H1 (cell line): ENCODE data around the gene CDC42EP5. TPM values are rescaled to one million over a fixed set of nuclear protein-coding genes. Genes with fewer than 3 reads are reported as not detected.
"Not testable (repeated sequence)": the region's sequence is repeated elsewhere in the genome, so short reads cannot be mapped to it uniquely, and the experiment has no call there.

Experiments
- CTCF ChIA-PET: fragments of 300-600 bp; sonication (Branson Sonifier 250); formaldehyde crosslinking; loops from one replicate; lab custom pipeline; 2021; ENCODE audit not compliant: partially characterized antibody; lab: Charles Lee
- POLR2A ChIA-PET: fragments of 300-600 bp; sonication (Branson Sonifier 250); formaldehyde crosslinking; loops from one replicate; lab custom pipeline; 2021; ENCODE audit warnings: inconsistent platforms; ENCODE audit not compliant: partially characterized antibody; lab: Charles Lee
- DNase-seq, 2 experiments: peaks; one replicate each; pipeline versions ENCODE4 v3.0.0 to v3.0.0-alpha.2; 2010 to 2022; ENCODE audit warnings: low spot score in 2 of 2, low read depth in 1 of 2, mixed read lengths in 1 of 2
- FAIRE-seq: peaks from 2 replicates; lab custom pipeline; 2011; peaks lifted over from hg19 to GRCh38; lab: Jason Lieb, UNC
- H2AFZ ChIP-seq: 2 replicates; pipeline ENCODE4 v1.8.1; 2012; ENCODE audit warnings: low read length, inconsistent platforms
- H2AK5ac ChIP-seq: 2 replicates; pipeline ENCODE4 v1.6.1; 2013; ENCODE audit warnings: low read depth, low read length
- H2BK120ac ChIP-seq: replicated peaks from 2 replicates; pipeline ENCODE3; 2013; ENCODE audit warnings: low read depth, low read length, inconsistent platforms
- H2BK12ac ChIP-seq: 2 replicates; pipeline ENCODE4 v1.6.1; 2013; ENCODE audit warnings: low read depth, low read length
- H2BK15ac ChIP-seq: 2 replicates; pipeline ENCODE4 v1.6.1; 2013; ENCODE audit warnings: low read length
- H2BK20ac ChIP-seq: 2 replicates; pipeline ENCODE4 v1.6.1; 2013; ENCODE audit warnings: low read length
- H2BK5ac ChIP-seq: 2 replicates; pipeline ENCODE4 v1.6.1; 2013; ENCODE audit warnings: low read depth, low read length
- H3K14ac ChIP-seq: 2 replicates; pipeline ENCODE4 v1.6.1; 2013; ENCODE audit warnings: inconsistent platforms; ENCODE audit not compliant: insufficient read length
- H3K18ac ChIP-seq: 2 replicates; pipeline ENCODE4 v1.6.1; 2013; ENCODE audit warnings: low read length; ENCODE audit errors: extremely low read depth
- H3K23ac ChIP-seq: 2 replicates; pipeline ENCODE4 v1.6.1; 2013; ENCODE audit warnings: inconsistent platforms; ENCODE audit not compliant: insufficient read length
- H3K23me2 ChIP-seq: 2 replicates; pipeline ENCODE4 v1.6.1; 2013; ENCODE audit warnings: low read depth, low read length
- H3K27ac ChIP-seq: 2 replicates; pipeline ENCODE4 v1.6.1; 2011; ENCODE audit warnings: low read depth, low read length, inconsistent platforms
- H3K27me3 ChIP-seq, 4 experiments: replicated peaks in 1 of 4; 1 replicate in 1 of 4; 2 replicates in 3 of 4; pipeline versions ENCODE4 v1.6.1 to v1.8.1; 2011 to 2013; ENCODE audit warnings: low read length in 3 of 4, mild to moderate bottlenecking in 3 of 4, inconsistent platforms in 2 of 4, mixed read lengths in 2 of 4, moderate library complexity in 1 of 4; ENCODE audit not compliant: control insufficient read depth in 3 of 4, insufficient read depth in 3 of 4; ENCODE audit errors: extremely low read depth in 1 of 4
- H3K36me3 ChIP-seq, 4 experiments: 2 replicates each; pipeline versions ENCODE4 v1.6.1 to v1.8.1; 2011 to 2013; ENCODE audit warnings: mild to moderate bottlenecking in 4 of 4, low read length in 3 of 4, moderate library complexity in 2 of 4, control low read depth in 1 of 4, inconsistent platforms in 1 of 4; ENCODE audit not compliant: insufficient read depth in 4 of 4, control insufficient read depth in 2 of 4
- H3K4ac ChIP-seq: replicated peaks from 2 replicates; pipeline ENCODE3; 2013; ENCODE audit warnings: low read length, low read depth, mixed read lengths, inconsistent platforms; ENCODE audit not compliant: insufficient read length
- H3K4me1 ChIP-seq, 4 experiments: replicated peaks in 1 of 4; 1 replicate in 1 of 4; 2 replicates in 3 of 4; pipeline versions ENCODE4 v1.6.1 to v1.8.1; 2011 to 2013; ENCODE audit warnings: low read length in 3 of 4, inconsistent platforms in 2 of 4, mixed read lengths in 1 of 4; ENCODE audit not compliant: insufficient read depth in 4 of 4, control insufficient read depth in 3 of 4
- H3K4me2 ChIP-seq, 2 experiments: 2 replicates each; pipeline versions ENCODE4 v1.6.1 to v1.8.1; 2011 to 2013; ENCODE audit warnings: low read depth in 2 of 2, low read length in 2 of 2, control low read depth in 1 of 2, inconsistent platforms in 1 of 2, mild to moderate bottlenecking in 1 of 2; ENCODE audit not compliant: insufficient read depth in 1 of 2
- H3K4me3 ChIP-seq, 4 experiments: fragments of 200-600, 300-600 bp in 1 of 4; sonication (generic), shearing (Covaris generic), sonication (Bioruptor Twin) in 1 of 4; 2 replicates each; pipeline versions ENCODE4 v1.5.1 to v1.8.1; 2011 to 2016; ENCODE audit warnings: low read length in 4 of 4, low read depth in 3 of 4, control low read depth in 2 of 4, inconsistent platforms in 2 of 4, mild to moderate bottlenecking in 2 of 4, mixed read lengths in 1 of 4, moderate library complexity in 1 of 4; ENCODE audit not compliant: insufficient read depth in 2 of 4; ENCODE audit errors: extremely low read depth in 1 of 4
- H3K56ac ChIP-seq: replicated peaks from 2 replicates; pipeline ENCODE3; 2013; ENCODE audit warnings: low read depth, mild to moderate bottlenecking, mixed read lengths, low read length, inconsistent platforms; ENCODE audit not compliant: insufficient read length
- H3K79me1 ChIP-seq: 2 replicates; pipeline ENCODE4 v1.6.1; 2013; ENCODE audit warnings: low read depth, low read length, control low read depth
- H3K79me2 ChIP-seq, 2 experiments: 2 replicates each; pipeline versions ENCODE4 v1.6.1 to v1.8.1; 2012 to 2013; ENCODE audit warnings: low read length in 2 of 2, mild to moderate bottlenecking in 2 of 2, inconsistent platforms in 1 of 2; ENCODE audit not compliant: insufficient read depth in 2 of 2, control insufficient read depth in 1 of 2
- H3K9ac ChIP-seq, 4 experiments: replicated peaks in 1 of 4; 1 replicate in 1 of 4; 2 replicates in 3 of 4; pipeline versions ENCODE4 v1.6.1 to v1.8.1; 2011 to 2013; ENCODE audit warnings: low read depth in 3 of 4, low read length in 3 of 4, control low read depth in 2 of 4, mild to moderate bottlenecking in 2 of 4, moderate library complexity in 2 of 4, inconsistent platforms in 1 of 4; ENCODE audit errors: extremely low read depth in 1 of 4
- H3K9me3 ChIP-seq, 2 experiments: 2 replicates each; pipeline versions ENCODE4 v1.6.1 to v1.8.1; 2012 to 2013; ENCODE audit warnings: mild to moderate bottlenecking in 2 of 2, moderate library complexity in 2 of 2, control low read depth in 1 of 2, inconsistent platforms in 1 of 2, low read depth in 1 of 2, low read length in 1 of 2, mixed read lengths in 1 of 2; ENCODE audit not compliant: insufficient read depth in 2 of 2
- H4K20me1 ChIP-seq, 2 experiments: replicated peaks in 1 of 2; 2 replicates each; pipeline versions ENCODE3 to v1.8.1; 2011 to 2013; ENCODE audit warnings: inconsistent platforms in 2 of 2, low read length in 2 of 2, mild to moderate bottlenecking in 1 of 2; ENCODE audit not compliant: insufficient read depth in 2 of 2, control insufficient read depth in 1 of 2
- H4K5ac ChIP-seq: 2 replicates; pipeline ENCODE4 v1.6.1; 2013; ENCODE audit warnings: low read length, low read depth, mixed read lengths, inconsistent platforms; ENCODE audit not compliant: insufficient read length
- H4K8ac ChIP-seq: 2 replicates; pipeline ENCODE4 v1.8.0; 2013; ENCODE audit warnings: mild to moderate bottlenecking, moderate library complexity, low read length, inconsistent platforms; ENCODE audit not compliant: insufficient read depth; ENCODE audit errors: extremely low read depth
- H4K91ac ChIP-seq: replicated peaks from 2 replicates; pipeline ENCODE3; 2013; ENCODE audit warnings: low read length, mixed read lengths, inconsistent platforms; ENCODE audit not compliant: insufficient read length
- WGBS, 2 experiments: shearing (Covaris generic) in 1 of 2; methylation state at CpG; one replicate each; pipeline versions ENCODE4 v1.1.6 to v1.1.7; 2013 to 2015; ENCODE audit warnings: low lambda C conversion rate in 2 of 2, mixed read lengths in 2 of 2, inconsistent platforms in 1 of 2, low coverage in 1 of 2, missing lambda C conversion rate in 1 of 2; ENCODE audit not compliant: insufficient replicate concordance in 2 of 2, insufficient coverage in 1 of 2, insufficient read length in 1 of 2; ENCODE audit errors: extremely low coverage in 1 of 2, missing lambda C conversion rate in 1 of 2; 5-methylcytosine and 5-hydroxymethylcytosine counted together
- polyA plus RNA-seq, 7 experiments: library from polyadenylated mRNA; depleted of rRNA in 3 of 7; stranded (reverse) in 5 of 7; unstranded in 2 of 7; fragments of >200 nt in 5 of 7; fragments of 200-250 nt in 2 of 7; gene quantifications; 1 replicate in 5 of 7; 2 replicates in 1 of 7; 4 replicates in 1 of 7; pipeline versions ENCODE4 v1.2.1 to v1.2.3, GENCODE V29; 2011 to 2013; ENCODE audit warnings: missing spikeins in 2 of 7, mixed read lengths in 2 of 7
- total RNA-seq: library from RNA; stranded (reverse); fragmentation: NEBNext Ultra II Directional; extraction: Animal tissue kit (Norgen Biotek cat#: 25700); gene quantifications from 2 replicates; pipeline ENCODE4 v1.2.1, GENCODE V29; 2021

CDC42EP5 gene
- total and polyA plus RNA-seq, 2 of the 8 experiments (the other 6 are each of a cell fraction or from before 2014, with no cell fraction given): 1.8 to 2.1 TPM

GRCh38 chr19:54446349-54446748 is 26.7 kb downstream of the CDC42EP5 start:
- DNase-seq, H3K18ac ChIP-seq, H3K4me1 ChIP-seq, H3K9me3 ChIP-seq, H3K4ac ChIP-seq, H4K5ac ChIP-seq, H2AK5ac ChIP-seq, H3K79me1 ChIP-seq, H3K4me3 ChIP-seq, H4K91ac ChIP-seq, H3K9ac ChIP-seq, H3K56ac ChIP-seq, H3K27ac ChIP-seq, H2AFZ ChIP-seq, H3K23ac ChIP-seq, H3K27me3 ChIP-seq, FAIRE-seq, H2BK5ac ChIP-seq, H2BK12ac ChIP-seq, H3K4me2 ChIP-seq, H2BK15ac ChIP-seq, H2BK120ac ChIP-seq, H3K23me2 ChIP-seq, H2BK20ac ChIP-seq, CTCF ChIA-PET, H3K14ac ChIP-seq, H4K8ac ChIP-seq: not testable (repeated sequence)
- Histone ChIP-seq H3K36me3 (peaks cover 0 to 11% (median 5%) of the 10 kb centered on the region in 4 experiments; a peak in 5 of 8 replicates), H3K79me2 (peaks cover 16 to 36% of the 10 kb centered on the region in 2 experiments), H4K20me1 (peaks cover 9 to 12% of the 10 kb centered on the region in 2 experiments)
- WGBS, 2 experiments: 93% methylated on average over 15 of the region's 15 CpGs; no CpG with 5 or more reads in 1 of the 2 experiments
- POLR2A ChIA-PET: interaction anchor here (0.7 to 10.3 kb wide), 2 partner anchors 9 to 14 kb away, joined by 3 to 129 read pairs; partner anchors contain the start of gene LENG9
